Measurements from ENCODE around the gene CDC42EP2.

- TF ChIP-seq EZH2phosphoT487 (IDR thresholded peaks at IDR 0.05; ENCODE audit: insufficient read depth, low read depth) (no peak), EZH2 (IDR thresholded peaks at IDR 0.05; ENCODE audit: insufficient read depth, poor library complexity, severe bottlenecking) (no peak)
These were observed 47.8 kb downstream of the CDC42EP2 start for GRCh38 chr11:65362320-65362931.
